GM10266 (cell line): Measurements from ENCODE around the gene GPC3.

Experiments used
- DNase-seq: peaks from one replicate; pipeline ENCODE4 v3.0.0; 2012; ENCODE audit errors: extremely low spot score
- TF ChIP-seq, protein P1 (sequence below): IDR thresholded peaks from 2 replicates; pipeline ENCODE4 v1.5.1; 2012; ENCODE audit warnings: mild to moderate bottlenecking, low read depth; ENCODE audit not compliant: control insufficient read depth, insufficient read depth; ENCODE audit errors: missing control alignments

The GPC3 gene

DNA sequence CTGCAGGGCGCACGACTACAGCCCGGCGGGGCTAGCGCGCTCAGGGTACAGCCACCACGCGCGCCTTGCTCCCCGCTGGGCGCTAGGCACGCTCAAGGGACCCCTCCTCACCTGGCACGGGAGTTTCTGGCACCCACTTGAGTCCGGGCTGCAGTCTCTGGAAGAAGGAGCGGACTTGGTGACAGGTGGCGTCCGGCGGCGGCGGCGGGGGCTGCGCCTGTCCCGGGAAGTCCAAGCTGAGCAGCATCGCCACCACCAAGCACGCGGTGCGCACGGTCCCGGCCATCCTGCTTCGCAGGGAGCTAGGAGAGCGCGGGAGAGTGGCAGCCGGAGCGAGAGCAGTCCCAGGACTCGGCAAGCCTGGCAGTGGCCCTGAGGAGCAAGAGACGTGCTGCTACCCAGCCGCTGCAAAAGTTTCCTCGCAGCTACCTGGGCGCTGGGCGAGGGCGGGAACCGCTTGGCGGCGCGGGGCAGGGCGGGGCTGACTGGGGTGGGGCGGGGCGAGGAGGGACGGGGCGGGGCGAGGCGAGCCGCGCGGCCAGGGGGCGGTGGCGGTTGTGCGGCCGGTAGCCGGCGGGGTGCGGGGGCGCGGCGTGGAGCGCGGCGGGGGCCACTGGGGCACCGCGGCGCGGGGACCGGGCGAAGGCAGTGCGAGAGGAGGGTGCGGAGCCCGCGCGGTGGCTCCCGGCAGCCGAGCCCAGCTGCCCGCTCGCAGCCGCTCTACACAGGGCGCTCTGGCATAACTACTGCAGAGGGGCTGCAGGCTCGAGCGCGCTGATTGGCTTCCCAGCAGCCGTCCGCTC, at the start of gene GPC3:
Gene GPC3 (minus strand): TSS at position 431 of the 803 bp plus-strand sequence.
- TF ChIP-seq, protein P1, sequence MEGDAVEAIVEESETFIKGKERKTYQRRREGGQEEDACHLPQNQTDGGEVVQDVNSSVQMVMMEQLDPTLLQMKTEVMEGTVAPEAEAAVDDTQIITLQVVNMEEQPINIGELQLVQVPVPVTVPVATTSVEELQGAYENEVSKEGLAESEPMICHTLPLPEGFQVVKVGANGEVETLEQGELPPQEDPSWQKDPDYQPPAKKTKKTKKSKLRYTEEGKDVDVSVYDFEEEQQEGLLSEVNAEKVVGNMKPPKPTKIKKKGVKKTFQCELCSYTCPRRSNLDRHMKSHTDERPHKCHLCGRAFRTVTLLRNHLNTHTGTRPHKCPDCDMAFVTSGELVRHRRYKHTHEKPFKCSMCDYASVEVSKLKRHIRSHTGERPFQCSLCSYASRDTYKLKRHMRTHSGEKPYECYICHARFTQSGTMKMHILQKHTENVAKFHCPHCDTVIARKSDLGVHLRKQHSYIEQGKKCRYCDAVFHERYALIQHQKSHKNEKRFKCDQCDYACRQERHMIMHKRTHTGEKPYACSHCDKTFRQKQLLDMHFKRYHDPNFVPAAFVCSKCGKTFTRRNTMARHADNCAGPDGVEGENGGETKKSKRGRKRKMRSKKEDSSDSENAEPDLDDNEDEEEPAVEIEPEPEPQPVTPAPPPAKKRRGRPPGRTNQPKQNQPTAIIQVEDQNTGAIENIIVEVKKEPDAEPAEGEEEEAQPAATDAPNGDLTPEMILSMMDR: no peak
- DNase-seq: peak; percentile 16

DNA sequence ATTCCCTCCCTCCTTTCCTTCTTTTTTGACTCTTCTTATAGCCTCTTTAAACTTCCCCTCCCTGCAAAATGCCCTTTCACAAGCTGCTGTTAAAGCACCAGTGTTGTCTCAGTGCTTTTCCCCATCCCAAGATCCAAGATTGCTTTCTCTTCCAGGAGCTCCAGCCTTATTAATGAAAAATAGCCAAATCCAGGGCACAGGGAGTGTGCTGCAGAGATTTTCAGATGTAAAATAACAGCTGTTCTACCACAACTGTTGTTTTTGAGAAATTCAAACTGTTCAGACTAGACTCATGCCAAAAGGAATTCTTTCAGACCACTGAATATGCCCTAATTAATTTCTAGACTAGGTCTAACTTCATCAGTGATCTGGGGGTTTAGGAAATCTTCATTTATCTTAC, 47.0 kb upstream of the GPC3 start:
- DNase-seq: no peak

DNA sequence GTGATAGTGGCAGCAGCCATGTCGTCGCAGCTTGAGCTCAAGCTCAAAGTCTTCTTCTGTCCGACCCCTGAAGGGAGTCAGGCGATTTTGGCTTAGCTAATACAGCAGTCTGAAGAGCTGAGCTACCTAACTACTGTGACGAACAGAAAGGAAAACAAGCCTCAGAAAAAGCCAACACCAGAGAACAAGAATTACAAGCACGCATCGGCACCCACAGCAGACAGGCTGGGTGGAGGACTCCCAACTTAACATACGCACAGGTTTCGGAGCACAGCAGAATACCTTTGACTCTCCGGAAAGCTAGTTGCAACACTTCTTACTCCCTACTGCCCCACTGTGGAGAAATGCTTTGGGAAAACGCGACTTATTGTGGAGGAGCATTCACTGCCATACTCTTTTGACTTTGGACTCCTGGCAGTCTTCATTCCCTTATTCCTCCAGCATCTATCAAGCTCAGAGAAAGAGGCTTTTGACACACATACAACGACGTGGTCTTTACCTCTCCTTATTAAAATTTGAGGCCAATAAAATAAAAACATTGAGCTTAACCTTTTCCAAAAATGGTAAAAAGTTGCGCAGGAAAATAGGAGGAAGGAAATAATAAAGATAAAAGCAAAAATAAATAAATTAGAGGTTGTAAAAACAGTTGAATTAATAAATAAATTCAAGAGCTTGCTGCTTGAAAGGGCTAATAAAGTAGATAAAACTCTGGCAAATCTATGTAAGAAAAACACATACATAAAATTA, 41.3 kb upstream of the GPC3 start:
- no peak for DNase-seq
- TF ChIP-seq, protein P1: peak; percentile 6

More for the DNA sequence above, 47.0 kb upstream of the GPC3 start:
- TF ChIP-seq, protein P1: no peak

DNA sequence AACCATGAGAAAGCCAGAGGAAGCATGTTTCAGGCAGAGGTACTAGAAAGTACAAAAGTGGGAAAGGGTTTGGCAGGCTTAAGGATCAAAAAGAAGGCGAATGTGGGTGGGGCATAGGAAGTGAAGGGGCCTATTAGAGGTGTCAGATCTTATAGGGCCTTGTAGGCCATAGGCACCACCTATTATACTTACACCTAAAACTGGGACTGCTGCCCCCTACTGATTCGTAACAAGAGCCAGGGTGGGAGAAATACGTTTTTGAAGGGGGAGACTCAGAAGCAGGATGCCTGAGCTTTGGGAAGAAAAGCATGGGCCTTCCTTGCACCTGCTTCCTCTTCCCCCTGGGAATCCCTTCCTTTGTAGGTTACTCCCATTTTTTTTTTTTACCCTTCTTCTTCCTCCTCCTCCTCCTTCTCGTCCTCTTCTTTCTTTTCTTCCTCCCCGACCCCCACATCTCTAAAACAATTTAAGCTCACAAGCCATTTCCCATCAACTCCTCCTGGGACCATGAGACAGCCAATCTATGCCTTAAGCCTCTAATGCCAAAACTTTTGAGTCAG, 40.7 kb upstream of the GPC3 start:
- TF ChIP-seq, protein P1: no peak
- DNase-seq: no peak

DNA sequence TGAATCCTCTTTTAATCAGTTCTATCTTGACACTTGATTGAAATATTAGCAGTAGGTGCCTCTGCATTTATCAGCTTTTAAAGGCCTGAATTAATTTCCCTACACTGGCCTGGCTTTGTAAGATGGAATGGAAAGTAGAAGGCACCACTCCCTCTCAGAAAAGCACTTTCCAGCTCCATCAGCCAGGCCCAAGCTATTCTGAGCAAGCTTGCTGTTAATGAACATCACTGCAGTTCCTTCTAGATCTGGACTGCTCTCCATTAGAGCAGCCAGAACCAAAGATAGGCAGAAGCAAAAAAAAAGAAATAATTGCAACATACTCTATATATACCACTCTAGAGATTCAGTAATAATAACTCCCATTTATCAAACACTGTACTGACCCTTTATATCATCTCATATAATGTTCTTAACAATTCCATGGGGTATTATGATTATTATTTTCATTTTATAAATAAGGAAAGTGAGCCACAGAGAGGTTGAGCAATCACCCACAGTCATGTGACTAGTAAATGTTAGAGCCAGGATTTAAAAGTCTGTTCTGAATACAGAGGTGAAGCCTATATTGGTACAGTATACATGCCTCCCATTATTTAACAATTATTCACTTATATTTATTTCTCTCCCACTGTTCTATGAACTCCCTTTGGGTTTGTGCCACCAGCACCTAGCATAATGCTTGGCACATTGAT, 39.4 kb upstream of the GPC3 start:
- DNase-seq: no peak
- TF ChIP-seq, protein P1: no peak

DNA sequence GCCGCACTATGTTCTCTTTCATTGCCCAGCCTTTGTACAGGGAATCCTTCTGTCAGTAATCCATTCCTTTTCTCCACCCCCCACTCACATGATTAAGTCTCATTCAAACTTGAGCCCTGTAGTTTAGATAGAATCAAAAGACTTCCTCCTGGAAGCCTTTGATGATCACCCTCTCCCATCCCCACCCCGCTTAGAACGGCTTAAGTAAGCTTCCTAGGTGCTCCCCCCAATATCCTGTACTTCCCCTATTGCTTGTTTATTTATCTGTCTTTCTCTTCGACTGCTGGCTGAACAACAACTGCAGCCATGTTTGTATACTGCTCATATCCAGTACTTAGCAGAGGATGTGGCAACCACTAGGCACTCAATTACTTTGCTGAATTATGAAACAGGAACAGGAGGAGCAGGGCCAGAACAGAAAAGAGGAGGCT, 38.5 kb upstream of the GPC3 start:
- no peak for DNase-seq
- TF ChIP-seq, protein P1: no peak
